ENCODE measurements around the gene C2orf74. TPM values are rescaled to one million over a fixed set of nuclear protein-coding genes. Genes with fewer than 3 reads are reported as not detected.

The C2orf74 gene
- total and polyA plus RNA-seq, 9 of the 15 experiments (the other 6 are each of a cell fraction or from before 2014, with no cell fraction given) = not detected

DNA sequence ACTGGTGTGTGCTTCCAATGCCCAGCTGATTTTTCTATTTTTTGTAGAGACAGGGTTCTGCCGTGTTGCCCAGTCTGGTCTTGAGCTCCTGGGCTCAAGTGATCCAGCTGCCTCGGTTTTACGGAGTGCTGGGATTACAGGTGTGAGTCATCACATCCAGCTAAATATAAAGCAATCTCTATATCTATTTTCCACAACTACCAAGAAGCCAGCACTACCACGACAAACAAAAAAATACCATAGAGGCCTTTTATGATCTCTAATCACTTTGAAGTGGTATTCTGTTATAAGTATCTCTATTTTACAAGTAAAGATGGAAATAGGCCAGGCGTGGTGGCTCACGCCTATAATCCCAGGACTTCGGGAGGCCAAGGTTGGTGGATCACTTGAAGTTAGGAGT lies 34.7 kb downstream of the C2orf74 start:
- H2AFZ ChIP-seq (ENCODE audit: low read depth, low read length) = no peak overlapping the region
- H4K20me1 ChIP-seq (replicated peaks; ENCODE audit: control insufficient read depth, insufficient read depth, low read length) = no peaks in the 10 kb centered on the region
- DNase-seq (ENCODE audit: extremely low read depth in 1 of 4, low spot score in 3 of 4) (no peak), ATAC-seq (no peak), FAIRE-seq (no peak)
- no peaks in the 10 kb centered on the region for H3K4me1 ChIP-seq (replicated peaks in 1 of 2; ENCODE audit: control insufficient read depth in 2 of 2, insufficient read depth in 2 of 2, low read length in 2 of 2)
- H3K9me3 ChIP-seq (replicated peaks; ENCODE audit: control insufficient read depth, insufficient read depth, low read depth, low read length) = no peaks in the 10 kb centered on the region
- no TSS peak for BruUV-seq (replicated peaks)
- H3K27ac ChIP-seq (ENCODE audit: extremely low read depth, low read depth, low read length) = no peak overlapping the region
- CTCF ChIA-PET (ENCODE audit: low intra/inter-chr PET ratio) = no interaction called here
- no peak for TF ChIP-seq SRSF3 (IDR thresholded peaks at IDR 0.05; ENCODE audit: insufficient read depth, low read length)
- no peak for TF ChIP-seq CTCFL (IDR thresholded peaks at IDR 0.05; ENCODE audit: borderline replicate concordance, insufficient read depth, low read depth, low read length, poor library complexity, severe bottlenecking)
- TF ChIP-seq DPF2 (IDR thresholded peaks at IDR 0.05) = no peak
- TF ChIP-seq CHD4 (IDR thresholded peaks at IDR 0.05; ENCODE audit: insufficient read depth, insufficient replicate concordance, low read depth, low read length, poor library complexity, severe bottlenecking) = no peak
- TF ChIP-seq KLF6 (CRISPR knock-in tag; IDR thresholded peaks at IDR 0.05; ENCODE audit: borderline replicate concordance) = no peak
- H3K79me2 ChIP-seq (ENCODE audit: control insufficient read depth, insufficient read depth, low read length) = no peaks in the 10 kb centered on the region
- H3K36me3 ChIP-seq (ENCODE audit: control insufficient read depth, insufficient read depth, low read length) = peaks cover 43% of the 10 kb centered on the region
- in situ Hi-C loops (cut with MboI) (no loop called here), intact Hi-C loops (cut with micrococcal nuclease) (no loop called here)
- no peak overlapping the region for H3K4me2 ChIP-seq (ENCODE audit: insufficient read depth, low read length)
- no peak overlapping the region for H3K9ac ChIP-seq (ENCODE audit: insufficient read depth in 1 of 2, low read depth in 2 of 2, low read length in 2 of 2)
- H3K9me1 ChIP-seq (ENCODE audit: control insufficient read depth, insufficient read depth, low read length) = no peaks in the 10 kb centered on the region
- POLR2A ChIA-PET = interaction anchor here (1.4 to 3.9 kb wide), 2 partner anchors 17 to 19 kb away, joined by 3 to 19 read pairs; no protein-coding TSS in a partner anchor
- H3K4me3 ChIP-seq = no peak overlapping the region
- 88% methylated on average over 7 of the region's 7 CpGs for WGBS (ENCODE audit: insufficient coverage, low coverage, missing lambda C conversion rate)
- no peaks in the 10 kb centered on the region for H3K27me3 ChIP-seq (ENCODE audit: control insufficient read depth in 2 of 2, insufficient read depth in 2 of 2, low read length in 2 of 2)
